ENCODE results near the gene PPP1R7. TPM values are rescaled to one million over a fixed set of nuclear protein-coding genes. Genes with fewer than 3 reads are reported as not detected.
A peak's percentile ranks its signal among the peaks of the same experiment; 100 is the strongest.

The PPP1R7 gene
- total RNA-seq, 3 donors from 2014 or later = 66.3 to 74.1 (median 73.7) TPM

GRCh38 chr2:241223211-241224017 is 73.1 kb downstream of the PPP1R7 start:
- H3K4me3 Mint-ChIP-seq = no peak overlapping the region
- ATAC-seq (peak; percentile 17 to 31), DNase-seq (no peak)
- H3K4me1 Mint-ChIP-seq (ENCODE audit: low read depth) = peaks cover 14% of the 10 kb centered on the region
- peaks cover 1% of the 10 kb centered on the region for H3K27me3 Mint-ChIP-seq (ENCODE audit: low read depth)
- peaks cover 9% of the 10 kb centered on the region for H3K36me3 Mint-ChIP-seq (ENCODE audit: insufficient read depth)
- H3K9me3 Mint-ChIP-seq = no peaks in the 10 kb centered on the region

GRCh38 chr2:241224018-241224850 is 74.0 kb downstream of the PPP1R7 start:
- no peak for DNase-seq
- no peaks in the 10 kb centered on the region for H3K27me3 Mint-ChIP-seq (ENCODE audit: low read depth)
- H3K36me3 Mint-ChIP-seq (ENCODE audit: insufficient read depth) = peaks cover 12% of the 10 kb centered on the region
- peaks cover 6% of the 10 kb centered on the region for H3K4me1 Mint-ChIP-seq (ENCODE audit: low read depth)
- H3K4me3 Mint-ChIP-seq = no peak overlapping the region
- ATAC-seq = peak; percentile 13 to 23
- H3K9me3 Mint-ChIP-seq = no peaks in the 10 kb centered on the region

GRCh38 chr2:241224851-241225438 is 74.7 kb downstream of the PPP1R7 start:
- Mint-ChIP-seq H3K9me3 (no peaks in the 10 kb centered on the region), H3K4me3 (no peak overlapping the region), H3K4me1 (ENCODE audit: low read depth) (peaks cover 5% of the 10 kb centered on the region), H3K36me3 (ENCODE audit: insufficient read depth) (peaks cover 14% of the 10 kb centered on the region), H3K27me3 (ENCODE audit: low read depth) (no peaks in the 10 kb centered on the region)
- ATAC-seq (peak in 1 of 2 donors; percentile 4), DNase-seq (no peak)

- Mint-ChIP-seq H3K9me3 (no peaks in the 10 kb centered on the region), H3K4me3 (no peak overlapping the region), H3K4me1 (ENCODE audit: low read depth) (peaks cover 5% of the 10 kb centered on the region), H3K36me3 (ENCODE audit: insufficient read depth) (peaks cover 20% of the 10 kb centered on the region), H3K27me3 (ENCODE audit: low read depth) (no peaks in the 10 kb centered on the region)
- ATAC-seq (no peak), DNase-seq (no peak)
Observed at GRCh38 chr2:241225545-241225944, 75.3 kb downstream of the PPP1R7 start.

GRCh38 chr2:241225983-241226382 is 75.7 kb downstream of the PPP1R7 start:
- Mint-ChIP-seq H3K36me3 (ENCODE audit: insufficient read depth) (peaks cover 23% of the 10 kb centered on the region), H3K9me3 (no peaks in the 10 kb centered on the region), H3K27me3 (ENCODE audit: low read depth) (no peaks in the 10 kb centered on the region), H3K4me3 (no peak overlapping the region), H3K4me1 (ENCODE audit: low read depth) (peaks cover 5% of the 10 kb centered on the region)
- ATAC-seq = no peak
- no peak for DNase-seq

- Mint-ChIP-seq H3K27me3 (ENCODE audit: low read depth) (no peaks in the 10 kb centered on the region), H3K4me1 (ENCODE audit: low read depth) (peaks cover 5% of the 10 kb centered on the region), H3K9me3 (no peaks in the 10 kb centered on the region), H3K36me3 (ENCODE audit: insufficient read depth) (peaks cover 30% of the 10 kb centered on the region), H3K4me3 (no peak overlapping the region)
- ATAC-seq (no peak), DNase-seq (no peak)
Observed at GRCh38 chr2:241226723-241227572, 76.7 kb downstream of the PPP1R7 start.

- Mint-ChIP-seq H3K27me3 (ENCODE audit: low read depth) (no peaks in the 10 kb centered on the region), H3K4me3 (no peak overlapping the region), H3K9me3 (no peaks in the 10 kb centered on the region), H3K4me1 (ENCODE audit: low read depth) (peaks cover 5% of the 10 kb centered on the region), H3K36me3 (ENCODE audit: insufficient read depth) (peaks cover 33% of the 10 kb centered on the region)
- DNase-seq = no peak
- no peak for ATAC-seq
Observed at GRCh38 chr2:241227594-241227993, 77.3 kb downstream of the PPP1R7 start.

GRCh38 chr2:241228081-241228859 is 78.0 kb downstream of the PPP1R7 start:
- DNase-seq (no peak), ATAC-seq (no peak)
- Mint-ChIP-seq H3K9me3 (no peaks in the 10 kb centered on the region), H3K27me3 (ENCODE audit: low read depth) (no peaks in the 10 kb centered on the region), H3K4me1 (ENCODE audit: low read depth) (peaks cover 5% of the 10 kb centered on the region), H3K4me3 (no peak overlapping the region), H3K36me3 (ENCODE audit: insufficient read depth) (peaks cover 39% of the 10 kb centered on the region)

- Mint-ChIP-seq H3K36me3 (ENCODE audit: insufficient read depth) (peaks cover 45% of the 10 kb centered on the region), H3K27me3 (ENCODE audit: low read depth) (no peaks in the 10 kb centered on the region), H3K9me3 (no peaks in the 10 kb centered on the region), H3K4me3 (no peak overlapping the region), H3K4me1 (ENCODE audit: low read depth) (peaks cover 5% of the 10 kb centered on the region)
- ATAC-seq (no peak), DNase-seq (no peak)
Observed at GRCh38 chr2:241228860-241229516, 78.7 kb downstream of the PPP1R7 start.

GRCh38 chr2:241229563-241230401 is 79.5 kb downstream of the PPP1R7 start:
- no peak for ATAC-seq
- DNase-seq = no peak
- no peaks in the 10 kb centered on the region for H3K9me3 Mint-ChIP-seq
- no peak overlapping the region for H3K4me3 Mint-ChIP-seq
- H3K4me1 Mint-ChIP-seq (ENCODE audit: low read depth) = peaks cover under 1% of the 10 kb centered on the region
- no peaks in the 10 kb centered on the region for H3K27me3 Mint-ChIP-seq (ENCODE audit: low read depth)
- peaks cover 49% of the 10 kb centered on the region for H3K36me3 Mint-ChIP-seq (ENCODE audit: insufficient read depth)

- DNase-seq (no peak), ATAC-seq (no peak)
- Mint-ChIP-seq H3K9me3 (no peaks in the 10 kb centered on the region), H3K36me3 (ENCODE audit: insufficient read depth) (peaks cover 55% of the 10 kb centered on the region), H3K4me3 (no peak overlapping the region), H3K27me3 (ENCODE audit: low read depth) (no peaks in the 10 kb centered on the region), H3K4me1 (ENCODE audit: low read depth) (no peaks in the 10 kb centered on the region)
Observed at GRCh38 chr2:241230435-241230834, 80.2 kb downstream of the PPP1R7 start.
